BJ (cell line): ENCODE data around the gene LDLRAD2. TPM values are rescaled to one million over a fixed set of nuclear protein-coding genes. Genes with fewer than 3 reads are reported as not detected.

Source experiments
- CTCF ChIA-PET: fragments of 350-600 bp; formaldehyde crosslinking; extraction: SDS; loops from one replicate; lab custom pipeline; 2021; ENCODE audit warnings: antibody characterized with exemption, inconsistent platforms; lab: Yijun Ruan, JAX
- POLR2A ChIA-PET: fragments of 300-600 bp; sonication (Branson Sonifier 250); formaldehyde crosslinking; extraction: SDS; loops from one replicate; lab custom pipeline; 2021; ENCODE audit warnings: antibody characterized with exemption; lab: Charles Lee
- DNase-seq: peaks from one replicate; pipeline ENCODE4 v3.0.0-alpha.2; 2011; ENCODE audit warnings: low read depth
- H3K27me3 ChIP-seq: 2 replicates; pipeline ENCODE4 v1.6.0; 2011; ENCODE audit warnings: low read length; ENCODE audit not compliant: control insufficient read depth, insufficient read depth
- H3K36me3 ChIP-seq: 2 replicates; pipeline ENCODE4 v1.5.1; 2011; ENCODE audit warnings: low read length; ENCODE audit not compliant: control insufficient read depth, insufficient read depth
- H3K4me3 ChIP-seq: 2 replicates; pipeline ENCODE4 v1.5.1; 2011; ENCODE audit warnings: low read depth, mild to moderate bottlenecking, control low read depth, low read length
- polyA plus RNA-seq: library from polyadenylated mRNA; depleted of rRNA; stranded (reverse); fragments of >200 nt; gene quantifications from 2 replicates; pipeline ENCODE4 v1.2.3, GENCODE V29; 2011
- TF ChIP-seq, protein P1 (sequence below): IDR thresholded peaks from 2 replicates; pipeline ENCODE4 v1.5.1; 2011; ENCODE audit warnings: low read depth, mild to moderate bottlenecking, control low read depth, inconsistent platforms, low read length, moderate library complexity; ENCODE audit not compliant: insufficient read depth

LDLRAD2 gene
- polyA plus RNA-seq, 1 experiment: not detected

DNA sequence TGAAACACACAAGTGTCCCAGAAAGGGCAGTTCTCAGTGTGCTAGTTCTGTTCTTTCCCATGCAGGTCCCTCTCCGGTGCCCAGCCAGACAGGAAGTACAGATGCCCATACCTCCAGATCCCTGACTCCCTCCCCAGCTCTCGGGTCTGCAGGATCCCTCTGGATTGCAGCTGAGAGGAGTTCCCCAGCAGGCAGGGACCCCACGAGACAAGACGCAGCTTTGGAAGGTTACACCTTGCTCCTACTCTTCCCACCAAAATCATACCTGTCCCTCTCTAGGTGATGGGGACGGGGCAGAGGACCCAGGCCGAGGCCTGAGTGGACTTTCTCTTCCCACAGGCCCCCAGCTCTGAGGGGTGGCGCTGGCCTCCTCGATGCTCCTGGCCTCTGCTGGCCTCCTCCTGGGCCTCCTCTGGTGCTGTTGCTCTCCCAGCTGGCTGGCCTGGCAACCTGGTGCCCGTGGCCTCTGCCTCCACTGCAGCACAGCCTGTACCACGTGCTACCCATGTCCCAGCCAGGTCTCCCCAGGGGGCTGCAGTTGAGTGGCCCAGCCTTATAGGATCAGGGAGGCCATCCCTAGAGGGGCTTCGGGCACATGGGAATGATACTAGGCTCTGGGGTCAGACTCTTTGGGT is 9.4 kb downstream of the LDLRAD2 start:
- Histone ChIP-seq H3K36me3 (peaks cover 37% of the 10 kb centered on the region), H3K4me3 (no peak overlapping the region), H3K27me3 (no peaks in the 10 kb centered on the region)
- DNase-seq: no peak
- ChIA-PET CTCF (no interaction called here), POLR2A (interaction anchor here (0.6 kb wide), 1 partner anchor 147 kb away, joined by 6 read pairs; no protein-coding TSS in a partner anchor)
- TF ChIP-seq, protein P1, sequence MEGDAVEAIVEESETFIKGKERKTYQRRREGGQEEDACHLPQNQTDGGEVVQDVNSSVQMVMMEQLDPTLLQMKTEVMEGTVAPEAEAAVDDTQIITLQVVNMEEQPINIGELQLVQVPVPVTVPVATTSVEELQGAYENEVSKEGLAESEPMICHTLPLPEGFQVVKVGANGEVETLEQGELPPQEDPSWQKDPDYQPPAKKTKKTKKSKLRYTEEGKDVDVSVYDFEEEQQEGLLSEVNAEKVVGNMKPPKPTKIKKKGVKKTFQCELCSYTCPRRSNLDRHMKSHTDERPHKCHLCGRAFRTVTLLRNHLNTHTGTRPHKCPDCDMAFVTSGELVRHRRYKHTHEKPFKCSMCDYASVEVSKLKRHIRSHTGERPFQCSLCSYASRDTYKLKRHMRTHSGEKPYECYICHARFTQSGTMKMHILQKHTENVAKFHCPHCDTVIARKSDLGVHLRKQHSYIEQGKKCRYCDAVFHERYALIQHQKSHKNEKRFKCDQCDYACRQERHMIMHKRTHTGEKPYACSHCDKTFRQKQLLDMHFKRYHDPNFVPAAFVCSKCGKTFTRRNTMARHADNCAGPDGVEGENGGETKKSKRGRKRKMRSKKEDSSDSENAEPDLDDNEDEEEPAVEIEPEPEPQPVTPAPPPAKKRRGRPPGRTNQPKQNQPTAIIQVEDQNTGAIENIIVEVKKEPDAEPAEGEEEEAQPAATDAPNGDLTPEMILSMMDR: no peak

GRCh38 chr1:21822349-21822748 is 10.3 kb downstream of the LDLRAD2 start:
- Histone ChIP-seq H3K27me3 (no peaks in the 10 kb centered on the region), H3K4me3 (no peak overlapping the region), H3K36me3 (peaks cover 41% of the 10 kb centered on the region)
- TF ChIP-seq, protein P1: no peak
- CTCF ChIA-PET: no interaction called here
- POLR2A ChIA-PET: no interaction called here
- DNase-seq: no peak

- CTCF ChIA-PET: interaction anchor here (0.8 kb wide), 1 partner anchor 133 kb away, joined by 3 read pairs; no protein-coding TSS in a partner anchor
- TF ChIP-seq, protein P1: no peak
- POLR2A ChIA-PET: no interaction called here
- peaks cover 51% of the 10 kb centered on the region for H3K36me3 ChIP-seq
- no peak for DNase-seq
- H3K27me3 ChIP-seq: no peaks in the 10 kb centered on the region
- no peak overlapping the region for H3K4me3 ChIP-seq
These were observed 11.3 kb downstream of the LDLRAD2 start for GRCh38 chr1:21823206-21823979.

DNA sequence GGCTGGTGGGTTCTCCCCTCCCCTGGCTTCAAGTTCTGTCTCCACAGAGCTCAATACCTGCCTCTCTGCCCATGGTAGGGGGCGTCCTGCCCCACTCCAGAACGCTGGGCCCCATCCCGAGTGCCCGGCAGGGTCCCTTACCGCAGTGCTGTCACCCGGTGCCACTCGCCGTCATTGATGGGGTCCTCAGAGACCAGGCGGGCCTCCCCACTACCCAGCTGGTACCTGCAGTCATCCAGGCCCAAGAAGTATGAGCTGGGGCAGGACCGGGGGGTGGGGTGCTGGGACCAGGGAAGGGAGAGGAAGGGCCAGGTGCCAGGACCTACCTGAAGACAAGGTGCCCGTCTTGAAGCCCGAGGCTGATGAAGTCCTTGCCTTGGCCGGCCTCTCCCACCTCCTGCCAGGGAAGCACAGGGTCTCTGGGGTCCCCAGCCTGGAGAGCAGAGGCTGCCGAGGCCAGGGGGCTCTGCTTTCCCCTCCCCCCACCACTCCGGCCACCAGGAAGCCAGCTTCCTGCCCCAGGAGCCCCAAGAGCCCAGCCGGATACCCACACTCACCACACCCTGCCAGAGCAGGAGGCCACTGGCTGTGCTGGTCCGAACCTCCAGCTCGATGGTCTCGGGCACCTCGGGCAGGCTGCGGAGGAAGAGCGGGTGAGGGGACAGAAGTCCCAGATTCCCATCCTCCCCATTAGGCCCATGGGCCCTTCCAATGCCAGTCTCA is 12.1 kb downstream of the LDLRAD2 start:
- Histone ChIP-seq H3K27me3 (no peaks in the 10 kb centered on the region), H3K36me3 (peaks cover 58% of the 10 kb centered on the region), H3K4me3 (no peak overlapping the region)
- TF ChIP-seq, protein P1: no peak
- ChIA-PET CTCF (interaction anchor here (0.8 kb wide), 1 partner anchor 132 kb away, joined by 3 read pairs; no protein-coding TSS in a partner anchor), POLR2A (no interaction called here)
- DNase-seq: no peak

- Histone ChIP-seq H3K36me3 (peaks cover 65% of the 10 kb centered on the region), H3K4me3 (no peak overlapping the region), H3K27me3 (no peaks in the 10 kb centered on the region)
- CTCF ChIA-PET: no interaction called here
- POLR2A ChIA-PET: no interaction called here
- TF ChIP-seq, protein P1: no peak
- no peak for DNase-seq
These were observed 12.9 kb downstream of the LDLRAD2 start for GRCh38 chr1:21824926-21825325.
